ENCODE results near the gene ZNF383. TPM values are rescaled to one million over a fixed set of nuclear protein-coding genes. Genes with fewer than 3 reads are reported as not detected.
"Not testable (repeated sequence)": the region's sequence is repeated elsewhere in the genome, so short reads cannot be mapped to it uniquely, and the experiment has no call there.

ZNF383 gene
- total RNA-seq: 11.0 to 11.4 TPM (median 11.0 TPM) in 3 replicates

- Mint-ChIP-seq H3K9me3 (peaks cover 4% of the 10 kb centered on the region), H3K27me3 (ENCODE audit: low read depth) (no peaks in the 10 kb centered on the region)
These were observed at the start of gene ZNF383 for GRCh38 chr19:37217775-37218591. ZNF383 (plus strand) TSS chr19:37218214; CDS start chr19:37230454, 12,240 bp downstream.

DNA sequence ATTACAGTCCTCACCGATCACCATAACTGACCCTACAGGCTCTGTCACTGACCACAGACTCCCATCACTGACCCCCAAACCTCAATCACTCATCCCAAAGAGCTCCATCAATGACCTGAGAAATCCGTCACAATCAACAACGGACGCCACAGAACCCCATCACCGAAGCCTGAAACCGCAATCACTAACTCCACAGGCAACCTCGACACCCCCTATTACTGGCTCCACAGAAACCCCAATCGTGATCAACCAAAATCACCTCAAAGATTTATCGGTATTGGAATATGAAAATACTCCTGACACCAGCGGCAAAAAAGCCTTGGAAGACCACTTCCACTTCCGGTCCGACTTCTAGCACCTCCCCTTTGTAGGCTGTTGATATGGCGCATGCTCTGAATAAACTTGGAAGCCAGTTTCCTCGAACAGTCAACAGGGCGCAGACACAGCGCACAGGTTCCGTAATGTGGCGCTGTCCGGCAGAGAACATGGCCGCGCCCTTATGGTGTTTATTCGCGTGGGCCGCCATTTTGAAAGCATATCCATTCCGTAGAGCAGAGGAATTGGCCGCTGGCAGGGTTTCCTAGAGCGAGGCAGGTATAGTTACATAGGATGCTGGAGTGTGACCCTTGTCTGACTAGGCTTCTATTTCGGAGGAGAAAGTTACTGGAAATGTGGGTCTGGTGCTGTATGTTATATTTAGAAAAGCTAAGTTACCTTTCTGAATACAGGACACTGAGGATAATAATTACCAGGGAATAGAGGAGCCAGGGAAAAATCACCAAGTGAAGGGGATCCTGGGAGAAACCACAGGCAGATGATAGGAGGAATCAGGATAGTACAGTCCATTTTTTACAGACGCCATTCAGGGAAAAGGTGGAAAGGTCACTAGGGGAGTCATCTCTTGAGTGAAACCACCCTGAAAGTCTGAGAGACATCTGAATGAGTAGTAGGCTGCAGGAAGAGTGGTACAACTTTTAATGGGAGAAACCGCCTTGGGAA is 45.3 kb upstream of the ZNF383 start, which contains the start of gene ZNF585A:
ZNF585A (minus strand) TSS at position 328 of the 999 bp plus-strand sequence. CDS start 2,785 bp downstream, outside the sequence.
- TF ChIP-seq, protein P1, sequence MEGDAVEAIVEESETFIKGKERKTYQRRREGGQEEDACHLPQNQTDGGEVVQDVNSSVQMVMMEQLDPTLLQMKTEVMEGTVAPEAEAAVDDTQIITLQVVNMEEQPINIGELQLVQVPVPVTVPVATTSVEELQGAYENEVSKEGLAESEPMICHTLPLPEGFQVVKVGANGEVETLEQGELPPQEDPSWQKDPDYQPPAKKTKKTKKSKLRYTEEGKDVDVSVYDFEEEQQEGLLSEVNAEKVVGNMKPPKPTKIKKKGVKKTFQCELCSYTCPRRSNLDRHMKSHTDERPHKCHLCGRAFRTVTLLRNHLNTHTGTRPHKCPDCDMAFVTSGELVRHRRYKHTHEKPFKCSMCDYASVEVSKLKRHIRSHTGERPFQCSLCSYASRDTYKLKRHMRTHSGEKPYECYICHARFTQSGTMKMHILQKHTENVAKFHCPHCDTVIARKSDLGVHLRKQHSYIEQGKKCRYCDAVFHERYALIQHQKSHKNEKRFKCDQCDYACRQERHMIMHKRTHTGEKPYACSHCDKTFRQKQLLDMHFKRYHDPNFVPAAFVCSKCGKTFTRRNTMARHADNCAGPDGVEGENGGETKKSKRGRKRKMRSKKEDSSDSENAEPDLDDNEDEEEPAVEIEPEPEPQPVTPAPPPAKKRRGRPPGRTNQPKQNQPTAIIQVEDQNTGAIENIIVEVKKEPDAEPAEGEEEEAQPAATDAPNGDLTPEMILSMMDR (IDR thresholded peaks at IDR 0.05; ENCODE audit: unreplicated experiment): no peak
- Mint-ChIP-seq H3K9me3 (peaks cover 39% of the 10 kb centered on the region), H3K36me3 (peaks cover 29% of the 10 kb centered on the region), H3K27me3 (ENCODE audit: low read depth) (no peaks in the 10 kb centered on the region), H3K4me3 (peak within 1 kb of the TSS; percentile 43), H3K4me1 (no peaks in the 10 kb centered on the region), H3K27ac (no peak within 1 kb of the TSS)
- peak; percentile 73 to 87 for DNase-seq (ENCODE audit: low spot score in 2 of 2, unreplicated experiment in 2 of 2)

More at GRCh38 chr19:37217775-37218591, at the start of gene ZNF383:
- Mint-ChIP-seq H3K4me3 (peak within 1 kb of the TSS; percentile 91), H3K27ac (peak within 1 kb of the TSS; percentile 90), H3K4me1 (peaks cover 18% of the 10 kb centered on the region), H3K36me3 (peaks cover 13% of the 10 kb centered on the region)
- peak; percentile 68 to 82 for DNase-seq (ENCODE audit: low spot score in 2 of 2, unreplicated experiment in 2 of 2)
- TF ChIP-seq, protein P1 (IDR thresholded peaks at IDR 0.05; ENCODE audit: unreplicated experiment): no peak

GRCh38 chr19:37186071-37186470 is 31.9 kb upstream of the ZNF383 start:
- DNase-seq (ENCODE audit: low spot score in 2 of 2, unreplicated experiment in 2 of 2); H3K4me3 Mint-ChIP-seq; H3K4me1 Mint-ChIP-seq; H3K27ac Mint-ChIP-seq; H3K27me3 Mint-ChIP-seq (ENCODE audit: low read depth): not testable (repeated sequence)
- peaks cover 77% of the 10 kb centered on the region for H3K36me3 Mint-ChIP-seq
- peaks cover 72% of the 10 kb centered on the region for H3K9me3 Mint-ChIP-seq

GRCh38 chr19:37195248-37195647 is 22.8 kb upstream of the ZNF383 start:
- not testable (repeated sequence) for H3K27me3 Mint-ChIP-seq (ENCODE audit: low read depth); H3K4me3 Mint-ChIP-seq; DNase-seq (ENCODE audit: low spot score in 2 of 2, unreplicated experiment in 2 of 2); H3K27ac Mint-ChIP-seq; H3K4me1 Mint-ChIP-seq
- Mint-ChIP-seq H3K9me3 (peaks cover 29% of the 10 kb centered on the region), H3K36me3 (peaks cover 65% of the 10 kb centered on the region)

GRCh38 chr19:37197115-37197514 is 20.9 kb upstream of the ZNF383 start:
- not testable (repeated sequence) for DNase-seq (ENCODE audit: low spot score in 2 of 2, unreplicated experiment in 2 of 2); H3K27ac Mint-ChIP-seq; H3K27me3 Mint-ChIP-seq (ENCODE audit: low read depth); H3K4me1 Mint-ChIP-seq; H3K4me3 Mint-ChIP-seq
- Mint-ChIP-seq H3K9me3 (peaks cover 22% of the 10 kb centered on the region), H3K36me3 (peaks cover 51% of the 10 kb centered on the region)

- H3K27me3 Mint-ChIP-seq (ENCODE audit: low read depth): no peaks in the 10 kb centered on the region
- TF ChIP-seq, protein P1 (IDR thresholded peaks at IDR 0.05; ENCODE audit: unreplicated experiment): no peak
- no peak overlapping the region for H3K27ac Mint-ChIP-seq
- H3K4me1 Mint-ChIP-seq: no peaks in the 10 kb centered on the region
- peaks cover 20% of the 10 kb centered on the region for H3K9me3 Mint-ChIP-seq
- DNase-seq (ENCODE audit: low spot score in 2 of 2, unreplicated experiment in 2 of 2): no peak
- no peak overlapping the region for H3K4me3 Mint-ChIP-seq
- H3K36me3 Mint-ChIP-seq: peaks cover 52% of the 10 kb centered on the region
These were observed 20.2 kb upstream of the ZNF383 start for GRCh38 chr19:37197768-37198167.
